Common myeloid progenitor, CD34-positive (primary cell): Measurements from ENCODE around the gene DUS1L.

Experiments used
- CTCF ChIA-PET: fragments of 350-600 bp; sonication (Branson Sonifier 250); formaldehyde crosslinking; loops from one replicate; lab custom pipeline; 2021; ENCODE audit warnings: antibody characterized with exemption; lab: Charles Lee
- POLR2A ChIA-PET: fragments of 350-600 bp; sonication (Branson Sonifier 250); formaldehyde crosslinking; loops from one replicate; lab custom pipeline; 2021; ENCODE audit warnings: antibody characterized with exemption; lab: Charles Lee
- DNase-seq, 3 donors: peaks; one replicate each; pipeline versions ENCODE4 v3.0.0 to v3.0.0-alpha.2; 2013
- H3K27ac ChIP-seq, 2 experiments: 1 replicate in 1 of 2; 2 replicates in 1 of 2; pipeline ENCODE4 v1.7.0; 2013; ENCODE audit warnings: inconsistent platforms in 2 of 2, low read length in 2 of 2, mild to moderate bottlenecking in 2 of 2, low read depth in 1 of 2, moderate library complexity in 1 of 2; ENCODE audit not compliant: severe bottlenecking in 2 of 2, insufficient read depth in 1 of 2, poor library complexity in 1 of 2
- H3K27me3 ChIP-seq, 5 experiments: replicated peaks in 2 of 5; 1 replicate in 3 of 5; 2 replicates in 2 of 5; pipeline versions ENCODE4 v1.6.1 to v1.7.0; 2013; ENCODE audit warnings: low read length in 4 of 5, mild to moderate bottlenecking in 2 of 5, moderate library complexity in 2 of 5, inconsistent platforms in 1 of 5; ENCODE audit not compliant: insufficient read depth in 5 of 5, control insufficient read depth in 4 of 5
- H3K36me3 ChIP-seq, 4 experiments: 1 replicate in 2 of 4; 2 replicates in 2 of 4; pipeline versions ENCODE4 v1.6.1 to v1.7.0; 2013; ENCODE audit warnings: low read length in 3 of 4, control low read depth in 1 of 4, mild to moderate bottlenecking in 1 of 4; ENCODE audit not compliant: control insufficient read depth in 4 of 4, insufficient read depth in 4 of 4
- H3K4me1 ChIP-seq, 4 experiments: 1 replicate in 3 of 4; 2 replicates in 1 of 4; pipeline versions ENCODE4 v1.6.1 to v1.7.1; 2013; ENCODE audit warnings: low read length in 3 of 4, mild to moderate bottlenecking in 3 of 4, control low read depth in 1 of 4, inconsistent platforms in 1 of 4, moderate library complexity in 1 of 4; ENCODE audit not compliant: control insufficient read depth in 4 of 4, insufficient read depth in 4 of 4; ENCODE audit errors: control extremely low read depth in 1 of 4
- H3K4me3 ChIP-seq, 7 experiments: 1 replicate in 4 of 7; 2 replicates in 3 of 7; pipeline versions ENCODE4 v1.5.1 to v1.7.0; 2013; ENCODE audit warnings: mild to moderate bottlenecking in 7 of 7, low read length in 6 of 7, moderate library complexity in 6 of 7, inconsistent platforms in 2 of 7, low read depth in 2 of 7, control low read depth in 1 of 7; ENCODE audit not compliant: insufficient read depth in 4 of 7, control insufficient read depth in 1 of 7; ENCODE audit errors: extremely low read depth in 1 of 7
- H3K9me3 ChIP-seq, 5 experiments: 1 replicate in 4 of 5; 2 replicates in 1 of 5; pipeline versions ENCODE4 v1.6.1 to v1.7.1; 2013; ENCODE audit warnings: low read length in 4 of 5, mild to moderate bottlenecking in 2 of 5, inconsistent platforms in 1 of 5, low read depth in 1 of 5, moderate library complexity in 1 of 5; ENCODE audit not compliant: control insufficient read depth in 4 of 5, insufficient read depth in 2 of 5; ENCODE audit errors: control extremely low read depth in 1 of 5
- WGBS: methylation state at CpG from one replicate; pipeline ENCODE4 v1.1.5; 2013; ENCODE audit not compliant: insufficient coverage; 5-methylcytosine and 5-hydroxymethylcytosine counted together

DUS1L gene

DNA sequence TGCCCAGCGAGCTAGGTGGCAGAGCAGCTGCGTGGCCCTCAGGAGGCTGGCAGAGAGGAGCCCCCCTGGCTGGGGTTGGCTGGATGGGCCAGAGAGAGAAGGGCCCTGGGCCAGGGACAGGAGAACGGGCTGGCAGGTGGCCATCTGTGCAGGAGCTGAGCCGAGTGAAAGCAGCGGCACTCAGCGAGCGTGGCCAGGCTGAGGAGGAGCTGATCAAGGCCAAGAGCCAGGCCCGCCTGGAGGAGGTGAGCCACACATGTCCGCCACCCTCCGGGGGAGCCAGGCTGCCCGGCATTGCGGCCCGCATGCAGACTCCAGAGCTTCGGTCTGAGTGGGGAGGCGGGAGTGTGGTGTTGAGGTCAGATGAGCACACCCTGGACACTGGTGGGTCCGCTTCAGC lies 36.2 kb downstream of the DUS1L start:
- Histone ChIP-seq H3K4me1 (peaks cover 0 to 36% (median 23%) of the 10 kb centered on the region in 4 experiments), H3K9me3 (no peaks in the 10 kb centered on the region), H3K27ac (no peak overlapping the region), H3K4me3 (no peak overlapping the region), H3K27me3 (no peaks in the 10 kb centered on the region), H3K36me3 (peaks cover 0 to 12% (median 4%) of the 10 kb centered on the region in 4 experiments)
- POLR2A ChIA-PET = interaction anchor here (0.6 kb wide), 1 partner anchor 234 kb away, joined by 3 read pairs; no protein-coding TSS in a partner anchor
- no peak for DNase-seq
- 100% methylated on average over 13 of the region's 16 CpGs for WGBS
- CTCF ChIA-PET = interaction anchor here (1.0 to 3.2 kb wide), 10 partner anchors 11 to 207 kb away, joined by 3 to 18 read pairs (median 4); partner anchors contain the start of gene NOTUM

DNA sequence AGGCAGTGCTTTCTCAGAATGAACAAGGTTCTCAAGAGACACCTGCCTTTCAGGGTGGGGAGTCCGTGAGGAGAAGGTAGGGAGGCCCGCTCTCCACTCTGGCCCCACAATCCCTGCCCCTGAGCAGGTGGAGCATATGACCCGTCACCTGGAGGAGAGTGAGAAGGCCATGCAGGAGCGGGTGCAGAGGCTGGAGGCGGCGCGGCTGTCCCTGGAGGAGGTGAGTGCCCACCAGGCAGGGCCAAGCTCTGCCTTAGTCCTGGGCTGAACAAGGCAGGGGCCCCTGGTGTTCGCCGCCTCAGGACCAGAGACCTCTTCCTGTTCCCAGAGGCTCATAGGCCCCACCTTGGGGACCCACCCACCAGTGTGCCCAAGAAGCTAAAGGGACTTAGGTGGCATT lies 36.6 kb downstream of the DUS1L start:
- Histone ChIP-seq H3K27ac (no peak overlapping the region), H3K36me3 (peaks cover 0 to 12% (median 4%) of the 10 kb centered on the region in 4 experiments), H3K27me3 (no peaks in the 10 kb centered on the region), H3K4me1 (peaks cover 0 to 40% (median 27%) of the 10 kb centered on the region in 4 experiments), H3K4me3 (no peak overlapping the region), H3K9me3 (no peaks in the 10 kb centered on the region)
- WGBS = 99% methylated on average over 9 of the region's 9 CpGs
- no peak for DNase-seq
- POLR2A ChIA-PET = no interaction called here
- CTCF ChIA-PET = interaction anchor here (1.0 to 3.2 kb wide), 9 partner anchors 9 to 207 kb away, joined by 3 to 18 read pairs (median 4); partner anchors contain the start of genes DCXR and NOTUM

DNA sequence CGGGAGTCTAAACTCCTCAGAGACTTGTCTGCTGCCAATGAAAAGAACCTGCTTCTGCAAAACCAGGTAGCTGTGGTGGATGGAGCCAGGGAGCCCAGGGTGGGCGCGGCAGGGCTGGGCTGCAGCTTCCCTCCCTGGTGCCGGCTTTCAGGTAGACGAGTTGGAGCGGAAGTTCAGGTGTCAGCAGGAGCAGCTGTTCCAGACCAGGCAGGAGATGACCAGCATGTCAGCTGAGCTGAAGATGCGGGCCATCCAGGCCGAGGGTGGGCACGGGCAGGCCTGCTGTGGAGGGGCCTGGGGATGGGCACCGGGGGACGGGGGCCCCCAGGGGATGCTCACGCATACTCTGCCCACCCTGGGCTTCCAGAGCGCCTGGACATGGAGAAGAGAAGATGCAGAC lies 37.4 kb downstream of the DUS1L start:
- Histone ChIP-seq H3K27me3 (no peaks in the 10 kb centered on the region), H3K9me3 (no peaks in the 10 kb centered on the region), H3K4me1 (peaks cover 0 to 47% (median 34%) of the 10 kb centered on the region in 4 experiments), H3K36me3 (peaks cover 0 to 12% (median 4%) of the 10 kb centered on the region in 4 experiments), H3K4me3 (no peak overlapping the region), H3K27ac (no peak overlapping the region)
- ChIA-PET POLR2A (no interaction called here), CTCF (interaction anchor here (1.7 to 3.2 kb wide), 2 partner anchors 9 to 10 kb away, joined by 5 to 11 read pairs; partner anchors contain the start of gene DCXR)
- 98% methylated on average over 11 of the region's 13 CpGs for WGBS
- no peak for DNase-seq

DNA sequence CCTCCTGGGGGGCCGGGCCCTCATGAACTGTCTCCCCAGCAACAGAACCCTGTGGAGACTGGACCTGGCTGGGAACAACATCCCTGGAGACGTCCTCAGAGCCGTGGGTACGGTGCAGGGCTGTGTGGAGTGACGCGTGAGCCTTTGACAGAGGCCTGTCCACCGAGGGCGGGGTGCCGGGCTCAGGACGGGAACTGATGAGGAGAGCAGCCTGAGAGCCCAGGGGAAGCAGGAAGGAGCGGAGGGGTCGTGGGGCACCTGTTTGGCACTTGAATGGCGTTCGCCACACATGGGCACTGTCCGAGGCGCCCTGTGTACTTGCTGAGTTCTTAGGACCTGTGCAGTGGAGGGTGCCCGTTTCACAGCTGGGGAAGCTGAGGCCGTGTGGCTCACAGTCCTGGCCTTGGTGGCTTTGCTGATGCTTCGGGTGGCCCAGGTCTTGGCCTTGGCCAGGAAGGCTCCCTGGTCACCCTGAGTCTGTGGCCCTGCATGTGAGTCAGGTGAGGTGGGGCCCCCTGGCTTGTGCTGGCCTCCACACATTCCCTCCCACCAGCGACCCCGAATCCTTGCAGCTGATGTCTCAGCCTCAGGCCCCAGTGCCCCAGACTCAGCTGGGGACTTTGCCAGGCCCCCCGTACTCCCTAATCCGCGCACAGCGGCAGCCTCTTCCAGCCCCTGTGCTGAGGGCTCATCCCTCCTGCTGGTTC lies 40.0 kb downstream of the DUS1L start:
- Histone ChIP-seq H3K36me3 (peaks cover 0 to 12% (median 4%) of the 10 kb centered on the region in 4 experiments), H3K27ac (no peak overlapping the region), H3K4me1 (peaks cover 0 to 46% (median 36%) of the 10 kb centered on the region in 4 experiments), H3K4me3 (no peak overlapping the region), H3K9me3 (no peaks in the 10 kb centered on the region), H3K27me3 (no peaks in the 10 kb centered on the region)
- 97% methylated on average over 23 of the region's 25 CpGs for whole genome bisulfite sequencing
- no peak for DNase-seq
- ChIA-PET POLR2A (no interaction called here), CTCF (interaction anchor here (1.1 to 1.3 kb wide), 3 partner anchors 9 to 129 kb away, joined by 3 to 4 read pairs (median 3); no protein-coding TSS in a partner anchor)

DNA sequence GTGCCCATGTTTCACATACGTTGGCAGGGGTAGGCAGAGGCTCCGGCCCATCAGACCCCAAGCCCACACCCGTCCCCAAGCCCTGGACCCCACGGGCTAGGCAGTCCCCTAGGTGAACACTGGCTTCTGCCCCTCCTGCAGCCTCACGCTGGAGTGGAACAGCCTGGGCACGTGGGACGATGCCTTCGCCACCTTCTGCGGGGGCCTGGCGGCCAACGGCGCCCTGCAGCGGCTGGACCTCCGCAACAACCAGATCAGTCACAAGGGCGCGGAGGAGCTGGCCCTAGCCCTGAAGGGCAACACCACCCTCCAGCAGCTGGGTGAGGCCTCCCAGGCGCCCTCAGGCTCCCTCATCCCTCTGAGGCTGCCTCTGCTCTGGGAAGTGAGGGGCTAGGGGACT lies 40.7 kb downstream of the DUS1L start:
- no peak overlapping the region for H3K27ac ChIP-seq
- peaks cover 0 to 40% (median 29%) of the 10 kb centered on the region in 4 experiments for H3K4me1 ChIP-seq
- H3K4me3 ChIP-seq = no peak overlapping the region
- ChIA-PET POLR2A (no interaction called here), CTCF (interaction anchor here (1.2 to 6.8 kb wide), 2 partner anchors 10 to 63 kb away, joined by 3 to 117 read pairs; partner anchors contain the start of gene NOTUM)
- no peak for DNase-seq
- H3K9me3 ChIP-seq = no peaks in the 10 kb centered on the region
- H3K36me3 ChIP-seq = peaks cover 0 to 12% (median 4%) of the 10 kb centered on the region in 4 experiments
- H3K27me3 ChIP-seq = no peaks in the 10 kb centered on the region
- WGBS = 95% methylated on average over 8 of the region's 17 CpGs

DNA sequence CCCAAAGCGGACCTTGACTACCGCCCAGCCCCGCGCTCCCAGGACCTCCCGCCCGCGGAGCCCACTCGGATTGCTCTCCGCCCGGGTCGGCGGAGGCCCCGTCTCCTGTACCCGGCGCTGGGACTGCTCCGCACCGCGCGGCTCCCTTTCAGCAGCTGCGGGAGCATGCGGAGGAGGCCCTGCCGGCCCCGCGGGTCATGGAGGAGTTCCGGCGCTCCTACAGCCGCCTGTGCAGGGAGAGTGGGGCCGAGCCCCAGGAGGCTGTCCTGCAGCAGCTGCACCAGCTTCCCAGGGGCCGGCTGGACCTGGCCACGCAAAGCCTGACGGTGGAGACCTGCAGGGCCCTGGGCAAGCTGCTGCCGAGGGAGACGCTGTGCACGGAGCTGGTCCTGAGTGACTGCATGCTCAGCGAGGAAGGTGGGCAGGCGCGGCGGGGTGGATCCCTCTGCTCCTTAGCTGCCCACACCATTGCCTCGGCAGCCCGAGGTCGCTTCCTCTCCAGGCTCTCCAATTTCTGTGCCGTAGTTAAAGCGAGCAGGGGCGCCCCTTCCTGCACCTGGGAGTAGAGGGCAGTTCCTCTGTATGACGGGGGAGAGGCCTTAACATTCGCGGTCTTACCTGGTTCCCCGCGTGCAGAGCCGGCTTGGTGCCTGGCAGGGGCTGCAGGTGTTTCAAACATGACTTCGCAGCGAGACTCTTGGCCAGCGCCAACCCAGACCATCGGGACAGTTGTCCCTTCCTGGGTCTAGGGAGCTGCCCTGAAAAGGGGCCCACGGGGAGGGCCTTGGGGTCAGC lies 42.0 kb downstream of the DUS1L start:
- Histone ChIP-seq H3K4me3 (peak overlapping the region; percentile 61 to 80 (median 76)), H3K36me3 (peaks cover 0 to 11% (median 5%) of the 10 kb centered on the region in 4 experiments), H3K27me3 (no peaks in the 10 kb centered on the region), H3K4me1 (peaks cover 0 to 40% (median 29%) of the 10 kb centered on the region in 4 experiments), H3K27ac (peak overlapping the region in 1 of 2 experiments; percentile 14), H3K9me3 (no peaks in the 10 kb centered on the region)
- DNase-seq = peak in 2 of 3 donors; percentile 34 to 37
- POLR2A ChIA-PET = interaction anchor here (0.5 kb wide), 1 partner anchor 93 kb away, joined by 3 read pairs; no protein-coding TSS in a partner anchor
- CTCF ChIA-PET = interaction anchor here (0.8 to 6.8 kb wide), 5 partner anchors 20 to 95 kb away, joined by 3 to 117 read pairs (median 3); partner anchors contain the start of gene NOTUM
- WGBS = 6% methylated on average over 55 of the region's 55 CpGs
